NCI-H748 treated with DMSO at 0.1 percent for 48 hours (cell line): ENCODE measurements around the gene GRPR.
"Not testable (repeated sequence)": the region's sequence is repeated elsewhere in the genome, so short reads cannot be mapped to it uniquely, and the experiment has no call there.

Source experiments
- DNase-seq: peaks from one replicate; lab custom pipeline; 2025; lab: John Stamatoyannopoulos, UW

Gene GRPR

GRCh38 chrX:16177260-16177659 is 53.9 kb downstream of the GRPR start:
- DNase-seq: no peak

GRCh38 chrX:16183843-16184242 is 60.5 kb downstream of the GRPR start:
- DNase-seq: not testable (repeated sequence)

GRCh38 chrX:16185725-16186136 is 62.4 kb downstream of the GRPR start:
- DNase-seq: no peak

DNA sequence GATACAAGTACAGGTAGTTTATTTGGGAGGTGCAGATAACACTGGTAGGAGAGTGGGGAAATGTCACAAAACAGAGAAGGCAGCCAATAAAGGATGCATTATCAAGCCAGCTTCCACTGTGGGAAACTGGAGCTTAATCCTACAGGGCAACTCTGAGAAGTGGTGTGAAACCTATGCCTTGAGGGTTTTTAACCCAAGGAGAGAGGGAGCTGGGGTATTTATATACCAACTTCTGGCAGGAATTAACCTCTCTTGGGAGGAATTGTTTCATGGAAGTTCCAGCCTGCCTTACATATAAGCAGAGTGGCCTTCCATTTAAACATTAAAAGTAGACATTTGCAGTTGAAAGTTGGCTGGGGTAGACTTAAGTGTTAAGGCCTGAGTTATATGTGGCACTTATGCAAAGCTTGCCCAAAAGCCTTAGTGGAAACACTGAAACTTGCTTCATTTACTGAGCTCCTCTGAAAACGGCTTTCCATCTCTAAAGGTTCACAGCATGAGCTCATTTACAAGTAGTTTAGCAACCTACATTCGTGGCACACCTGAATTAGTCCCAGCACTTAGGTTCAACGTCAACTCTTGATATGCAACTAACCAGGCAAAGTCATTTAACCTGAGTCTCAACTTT is 63.1 kb downstream of the GRPR start:
- DNase-seq: no peak

GRCh38 chrX:16187024-16187760 is 63.8 kb downstream of the GRPR start:
- DNase-seq: no peak

GRCh38 chrX:16188687-16189086 is 65.3 kb downstream of the GRPR start:
- DNase-seq: peak; percentile 17

DNA sequence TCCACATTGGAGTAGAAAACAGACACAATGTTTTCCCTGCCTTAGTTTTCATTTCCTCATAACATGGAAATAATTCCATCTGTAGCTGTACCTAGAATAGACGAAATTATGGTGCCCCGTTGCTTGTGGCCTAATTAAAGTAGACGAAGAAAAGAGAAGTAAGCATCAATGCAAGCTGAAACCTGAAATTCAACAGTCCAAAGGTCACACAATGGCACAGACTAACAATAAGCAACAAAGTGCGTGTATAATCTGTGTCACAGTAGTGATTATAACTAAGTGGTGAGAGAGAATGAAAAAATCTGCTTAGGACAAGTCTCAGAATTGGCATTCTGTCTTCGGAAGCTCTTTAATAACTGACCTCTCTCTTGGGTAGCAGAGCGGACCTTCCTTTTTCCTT is 68.2 kb downstream of the GRPR start:
- DNase-seq: no peak

DNA sequence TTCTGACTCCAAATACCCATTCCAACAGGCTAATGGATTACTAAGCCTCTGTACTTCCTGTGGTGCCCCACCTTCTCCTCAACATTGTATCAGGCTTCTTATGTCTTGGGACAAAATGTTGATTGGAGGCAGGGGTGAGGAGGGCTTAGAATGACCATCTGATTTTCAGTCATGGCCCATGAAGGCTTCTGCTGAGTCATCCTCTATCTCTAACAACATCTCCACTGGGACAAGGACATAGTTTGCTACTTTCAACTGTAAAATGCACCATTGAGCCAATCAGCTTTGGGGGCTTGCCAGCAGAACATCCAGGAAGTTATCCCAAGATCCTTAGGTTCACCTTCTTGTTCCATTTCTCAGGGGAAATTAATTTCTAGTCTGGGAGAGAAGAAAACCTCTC is 73.5 kb downstream of the GRPR start:
- DNase-seq: no peak

GRCh38 chrX:16199343-16199742 is 76.0 kb downstream of the GRPR start:
- DNase-seq: no peak

DNA sequence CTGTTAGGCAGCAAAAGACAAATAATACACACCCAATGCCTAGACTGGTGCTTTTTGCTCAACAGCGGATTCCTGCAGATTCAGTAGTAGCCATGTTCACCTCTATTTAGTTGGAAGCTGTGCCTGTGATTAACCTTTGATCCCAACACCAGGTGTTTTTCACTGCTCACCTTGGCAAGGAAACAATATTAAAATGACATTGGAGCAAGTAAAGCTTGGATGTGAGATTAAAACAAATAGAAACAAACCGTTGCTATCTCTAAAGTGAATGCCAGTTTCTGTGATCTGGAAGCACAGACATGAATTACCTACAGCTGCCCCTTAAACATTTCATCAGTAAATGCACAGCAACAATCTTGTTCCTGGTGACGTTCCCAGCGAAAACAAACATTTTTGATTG is 79.6 kb downstream of the GRPR start:
- DNase-seq: no peak
